ENCODE results near the gene AGPAT3.

Gene AGPAT3

GRCh38 chr21:43907751-43908150, 42.7 kb downstream of the AGPAT3 start:
- Histone ChIP-seq H3K79me2 (ENCODE audit: control insufficient read depth, low read length) (peaks cover 24% of the 10 kb centered on the region), H3K4me1 (ENCODE audit: control insufficient read depth, low read length) (no peaks in the 10 kb centered on the region), H3F3A (ENCODE audit: control insufficient read depth, insufficient read depth) (no peaks in the 10 kb centered on the region), H3K9me2 (replicated peaks; ENCODE audit: control insufficient read depth, low read length) (no peaks in the 10 kb centered on the region), H3K27ac (ENCODE audit: low read depth, low read length) (no peak overlapping the region), H3K4me2 (ENCODE audit: low read length) (no peak overlapping the region), H3K27me3 (ENCODE audit: control insufficient read depth, low read length) (no peaks in the 10 kb centered on the region), H3K36me3 (ENCODE audit: control insufficient read depth, low read length) (no peaks in the 10 kb centered on the region), H3K9me3 (ENCODE audit: control insufficient read depth, insufficient read depth, low read length) (peaks cover 9% of the 10 kb centered on the region; the same call in 1 of the 2 replicates), H4K20me1 (ENCODE audit: control insufficient read depth, insufficient read depth, low read depth, low read length) (no peaks in the 10 kb centered on the region), H3K4me3 (ENCODE audit: low read length) (no peak overlapping the region)
- TF ChIP-seq, protein P1, sequence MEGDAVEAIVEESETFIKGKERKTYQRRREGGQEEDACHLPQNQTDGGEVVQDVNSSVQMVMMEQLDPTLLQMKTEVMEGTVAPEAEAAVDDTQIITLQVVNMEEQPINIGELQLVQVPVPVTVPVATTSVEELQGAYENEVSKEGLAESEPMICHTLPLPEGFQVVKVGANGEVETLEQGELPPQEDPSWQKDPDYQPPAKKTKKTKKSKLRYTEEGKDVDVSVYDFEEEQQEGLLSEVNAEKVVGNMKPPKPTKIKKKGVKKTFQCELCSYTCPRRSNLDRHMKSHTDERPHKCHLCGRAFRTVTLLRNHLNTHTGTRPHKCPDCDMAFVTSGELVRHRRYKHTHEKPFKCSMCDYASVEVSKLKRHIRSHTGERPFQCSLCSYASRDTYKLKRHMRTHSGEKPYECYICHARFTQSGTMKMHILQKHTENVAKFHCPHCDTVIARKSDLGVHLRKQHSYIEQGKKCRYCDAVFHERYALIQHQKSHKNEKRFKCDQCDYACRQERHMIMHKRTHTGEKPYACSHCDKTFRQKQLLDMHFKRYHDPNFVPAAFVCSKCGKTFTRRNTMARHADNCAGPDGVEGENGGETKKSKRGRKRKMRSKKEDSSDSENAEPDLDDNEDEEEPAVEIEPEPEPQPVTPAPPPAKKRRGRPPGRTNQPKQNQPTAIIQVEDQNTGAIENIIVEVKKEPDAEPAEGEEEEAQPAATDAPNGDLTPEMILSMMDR (IDR thresholded peaks at IDR 0.05; ENCODE audit: low read depth, low read length, poor library complexity, severe bottlenecking): no peak
- TF ChIP-seq EZH2phosphoT487 (IDR thresholded peaks at IDR 0.05; ENCODE audit: borderline replicate concordance, low read length): no peak

- Histone ChIP-seq H3F3A (ENCODE audit: control insufficient read depth, insufficient read depth) (no peaks in the 10 kb centered on the region), H3K4me3 (ENCODE audit: low read length) (no peak overlapping the region), H3K9me2 (replicated peaks; ENCODE audit: control insufficient read depth, low read length) (no peaks in the 10 kb centered on the region), H3K27ac (ENCODE audit: low read depth, low read length) (no peak overlapping the region), H3K36me3 (ENCODE audit: control insufficient read depth, low read length) (no peaks in the 10 kb centered on the region), H3K9me3 (ENCODE audit: control insufficient read depth, insufficient read depth, low read length) (peaks cover 10% of the 10 kb centered on the region; the same call in 1 of the 2 replicates), H3K4me1 (ENCODE audit: control insufficient read depth, low read length) (no peaks in the 10 kb centered on the region), H3K79me2 (ENCODE audit: control insufficient read depth, low read length) (peaks cover 23% of the 10 kb centered on the region), H4K20me1 (ENCODE audit: control insufficient read depth, insufficient read depth, low read depth, low read length) (no peaks in the 10 kb centered on the region), H3K27me3 (ENCODE audit: control insufficient read depth, low read length) (no peaks in the 10 kb centered on the region), H3K4me2 (ENCODE audit: low read length) (no peak overlapping the region)
- TF ChIP-seq EZH2phosphoT487 (IDR thresholded peaks at IDR 0.05; ENCODE audit: borderline replicate concordance, low read length): no peak
- TF ChIP-seq, protein P1 (IDR thresholded peaks at IDR 0.05; ENCODE audit: low read depth, low read length, poor library complexity, severe bottlenecking): no peak
These were observed 43.1 kb downstream of the AGPAT3 start for GRCh38 chr21:43908167-43908566.

- TF ChIP-seq, protein P1 (IDR thresholded peaks at IDR 0.05; ENCODE audit: low read depth, low read length, poor library complexity, severe bottlenecking): no peak
- no peak for TF ChIP-seq EZH2phosphoT487 (IDR thresholded peaks at IDR 0.05; ENCODE audit: borderline replicate concordance, low read length)
- Histone ChIP-seq H4K20me1 (ENCODE audit: control insufficient read depth, insufficient read depth, low read depth, low read length) (no peaks in the 10 kb centered on the region), H3K9me3 (ENCODE audit: control insufficient read depth, insufficient read depth, low read length) (peaks cover 10% of the 10 kb centered on the region; the same call in 1 of the 2 replicates), H3K4me1 (ENCODE audit: control insufficient read depth, low read length) (no peaks in the 10 kb centered on the region), H3K9me2 (replicated peaks; ENCODE audit: control insufficient read depth, low read length) (no peaks in the 10 kb centered on the region), H3K36me3 (ENCODE audit: control insufficient read depth, low read length) (no peaks in the 10 kb centered on the region), H3K27me3 (ENCODE audit: control insufficient read depth, low read length) (no peaks in the 10 kb centered on the region), H3F3A (ENCODE audit: control insufficient read depth, insufficient read depth) (no peaks in the 10 kb centered on the region), H3K4me2 (ENCODE audit: low read length) (no peak overlapping the region), H3K27ac (ENCODE audit: low read depth, low read length) (no peak overlapping the region), H3K4me3 (ENCODE audit: low read length) (no peak overlapping the region), H3K79me2 (ENCODE audit: control insufficient read depth, low read length) (peaks cover 22% of the 10 kb centered on the region)
These were observed 44.8 kb downstream of the AGPAT3 start for GRCh38 chr21:43909741-43910400.
